ENCODE measurements around the gene METTL6.
"Not testable (repeated sequence)": the region's sequence is repeated elsewhere in the genome, so short reads cannot be mapped to it uniquely, and the experiment has no call there.

METTL6 gene, protein sequence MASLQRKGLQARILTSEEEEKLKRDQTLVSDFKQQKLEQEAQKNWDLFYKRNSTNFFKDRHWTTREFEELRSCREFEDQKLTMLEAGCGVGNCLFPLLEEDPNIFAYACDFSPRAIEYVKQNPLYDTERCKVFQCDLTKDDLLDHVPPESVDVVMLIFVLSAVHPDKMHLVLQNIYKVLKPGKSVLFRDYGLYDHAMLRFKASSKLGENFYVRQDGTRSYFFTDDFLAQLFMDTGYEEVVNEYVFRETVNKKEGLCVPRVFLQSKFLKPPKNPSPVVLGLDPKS

DNA sequence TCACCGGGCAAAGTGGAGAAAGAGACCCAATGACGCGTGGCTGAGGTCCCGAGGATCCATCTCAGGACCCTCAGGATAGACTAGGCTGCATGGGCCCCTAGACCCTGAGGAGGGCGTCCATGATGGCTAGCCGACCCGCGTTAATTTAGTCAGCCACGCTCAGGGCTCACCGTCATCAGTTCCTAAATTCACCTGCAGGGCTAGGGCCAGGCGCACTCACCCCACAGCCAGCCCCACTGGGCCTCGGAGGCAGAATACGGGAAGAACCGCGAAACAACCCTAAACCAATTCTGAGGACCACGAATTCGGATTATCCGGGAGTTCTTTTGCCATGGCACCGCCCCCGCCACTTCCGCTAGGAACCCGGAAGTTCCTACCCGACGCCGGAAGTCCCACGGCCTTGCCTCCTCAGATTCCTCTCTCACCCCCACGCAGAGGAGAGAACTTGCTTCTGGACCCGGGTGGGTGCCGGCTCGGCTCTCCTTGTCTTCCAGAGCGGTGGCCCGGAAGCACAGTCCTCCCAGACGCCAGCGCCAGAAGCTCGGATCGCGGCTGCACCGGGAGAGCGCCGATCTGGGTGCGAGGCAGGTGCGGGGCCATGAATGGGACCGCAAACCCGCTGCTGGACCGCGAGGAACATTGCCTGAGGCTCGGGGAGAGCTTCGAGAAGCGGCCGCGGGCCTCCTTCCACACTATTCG lies at the start of gene METTL6, which contains the start of gene EAF1:
METTL6 (minus strand) TSS at position 363 of the 699 bp plus-strand sequence. CDS start 1,033 bp downstream, outside the sequence.
EAF1 (plus strand) TSS at position 417 of the 699 bp plus-strand sequence; CDS start at position 599, 182 bp downstream.
- peak; percentile 84 for DNase-seq

DNA sequence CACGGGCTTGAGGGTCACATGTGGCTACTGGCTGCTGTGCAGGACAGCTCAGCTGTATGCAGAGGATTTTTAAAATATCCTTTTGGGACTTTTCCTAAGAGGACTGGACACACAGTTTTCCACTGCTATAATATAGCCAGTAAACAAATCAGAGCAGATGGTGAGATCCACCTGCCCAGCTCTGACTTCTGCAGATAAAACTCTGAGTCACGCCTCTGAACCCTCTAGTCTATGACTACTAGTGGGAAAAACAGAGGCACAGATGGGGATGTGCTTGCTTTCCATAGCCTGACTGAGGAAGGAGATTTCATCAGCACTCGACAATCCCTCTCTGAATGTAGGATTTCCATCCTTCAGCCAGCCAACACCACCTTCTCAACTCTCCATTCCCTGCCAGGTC lies 49.0 kb upstream of the METTL6 start:
- no peak for DNase-seq

DNA sequence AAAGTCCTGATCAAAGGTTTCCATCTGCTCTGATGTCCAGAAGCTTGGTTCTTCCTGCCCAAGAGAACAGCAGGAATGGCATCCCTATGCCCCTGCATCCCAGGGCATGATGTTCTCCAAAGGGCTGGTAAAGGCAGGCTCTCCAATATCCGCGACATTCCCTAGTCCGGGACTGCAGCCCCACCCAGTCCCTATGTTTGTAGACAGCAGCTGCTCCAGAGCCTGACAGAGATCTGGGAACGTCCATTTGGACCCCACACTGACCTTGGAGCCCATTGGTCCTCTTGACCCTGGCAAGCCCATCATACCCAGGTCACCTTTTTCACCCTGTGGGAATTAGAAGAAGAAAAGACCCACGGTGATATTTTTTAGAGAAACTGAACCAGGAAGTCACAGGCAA lies 47.8 kb upstream of the METTL6 start:
- no peak for DNase-seq

DNA sequence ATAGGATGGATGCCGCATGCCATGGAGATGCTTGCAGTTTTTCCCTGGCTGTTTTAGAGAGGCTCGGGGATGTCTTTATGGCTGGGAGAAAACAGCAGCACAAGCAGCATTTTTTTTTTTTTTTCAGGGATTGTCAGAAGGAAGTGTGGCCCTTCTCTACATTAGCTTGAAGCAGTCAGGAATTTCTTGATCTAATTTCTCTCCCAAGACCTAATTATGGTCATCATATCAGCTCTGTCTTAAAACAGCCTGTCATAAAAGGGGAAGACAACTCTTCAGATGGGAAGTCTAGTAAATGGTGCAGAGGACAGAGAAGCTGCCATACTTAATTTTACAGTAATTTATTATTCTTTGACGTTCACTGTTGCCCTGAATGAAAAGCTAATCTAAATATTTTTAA lies 44.5 kb upstream of the METTL6 start:
- DNase-seq = no peak

DNA sequence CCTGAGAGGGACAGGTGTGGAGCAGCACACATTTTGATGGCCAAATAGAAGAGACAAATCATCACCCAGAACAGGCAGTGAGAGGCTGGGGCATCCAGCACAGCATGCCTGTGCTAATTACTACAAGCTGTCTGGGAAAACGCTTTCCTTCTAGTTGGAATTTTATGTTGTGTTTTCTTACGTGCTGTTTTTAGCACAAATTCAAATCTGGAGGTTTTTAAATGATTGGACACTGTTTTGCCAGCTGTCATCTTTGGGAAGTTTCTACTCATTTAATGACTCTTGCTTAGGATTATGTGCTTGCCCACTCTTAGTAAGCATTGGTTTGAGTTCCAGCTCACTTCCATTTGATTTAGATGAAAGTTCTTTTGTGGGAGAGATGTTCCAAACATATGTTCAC lies 43.5 kb upstream of the METTL6 start:
- no peak for DNase-seq

DNA sequence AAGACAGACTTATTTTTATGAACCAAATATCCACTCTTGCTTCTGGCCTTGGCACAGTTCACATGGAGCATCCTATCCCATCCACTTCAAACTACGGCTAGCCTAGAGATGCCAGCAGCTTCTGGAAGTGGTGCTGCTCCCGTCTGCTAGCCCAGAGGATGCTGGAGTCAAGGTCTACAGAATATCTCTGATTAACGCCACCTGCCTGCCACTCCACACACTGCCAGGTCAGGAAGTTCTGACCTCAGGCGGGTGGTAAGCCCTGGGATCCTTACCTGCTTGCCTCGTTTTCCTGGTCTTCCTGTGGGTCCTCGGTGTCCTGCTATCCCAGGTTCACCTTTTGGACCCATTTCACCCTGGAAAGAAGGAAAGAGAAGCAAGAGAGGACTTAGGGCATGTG lies 42.9 kb upstream of the METTL6 start:
- no peak for DNase-seq

DNA sequence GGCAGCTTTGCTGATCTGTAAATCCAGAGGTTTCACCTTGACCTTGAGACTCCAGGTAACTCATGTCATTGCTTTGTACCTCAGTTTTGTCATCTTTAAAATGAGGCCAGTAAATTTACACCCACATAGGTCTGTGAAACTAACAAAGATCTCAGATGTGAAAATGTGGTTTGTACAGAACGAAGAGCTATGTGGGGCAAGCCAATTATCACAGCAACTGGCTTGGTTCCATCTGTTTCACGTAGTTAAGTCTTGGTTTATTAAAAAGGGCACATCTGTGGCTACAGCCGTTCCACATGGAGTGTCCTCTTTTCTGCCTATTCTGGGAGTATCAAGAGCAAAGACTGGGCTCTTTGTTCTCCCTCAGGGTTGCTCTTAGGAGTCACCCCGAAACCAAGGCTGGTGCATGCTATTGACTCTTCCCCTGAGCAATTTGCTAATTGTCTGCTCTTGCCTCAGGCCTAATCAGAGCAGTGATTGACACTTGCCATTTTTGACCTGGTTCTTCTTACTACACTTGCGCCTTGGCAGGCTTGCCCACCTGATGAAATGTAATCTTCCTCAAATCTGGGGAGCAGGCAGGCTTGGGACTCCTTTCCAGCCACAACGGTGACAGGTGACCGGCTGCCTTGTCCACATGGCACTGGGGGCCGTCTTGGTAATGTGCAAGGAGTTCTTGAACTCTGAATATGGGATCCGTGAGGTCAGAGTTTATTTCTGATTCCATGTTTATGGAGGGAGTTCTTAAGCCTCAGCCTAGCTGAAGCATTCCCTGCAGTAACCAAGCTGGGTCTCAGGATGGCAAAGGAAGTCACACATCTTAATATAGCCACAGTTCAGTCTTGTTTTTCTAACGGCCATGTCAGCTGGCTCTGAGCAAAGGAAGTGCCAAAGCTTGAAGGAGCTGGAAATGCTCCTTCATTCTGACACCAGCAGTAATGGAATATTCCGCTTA lies 40.2 kb upstream of the METTL6 start:
- peak; percentile 17 for DNase-seq

DNA sequence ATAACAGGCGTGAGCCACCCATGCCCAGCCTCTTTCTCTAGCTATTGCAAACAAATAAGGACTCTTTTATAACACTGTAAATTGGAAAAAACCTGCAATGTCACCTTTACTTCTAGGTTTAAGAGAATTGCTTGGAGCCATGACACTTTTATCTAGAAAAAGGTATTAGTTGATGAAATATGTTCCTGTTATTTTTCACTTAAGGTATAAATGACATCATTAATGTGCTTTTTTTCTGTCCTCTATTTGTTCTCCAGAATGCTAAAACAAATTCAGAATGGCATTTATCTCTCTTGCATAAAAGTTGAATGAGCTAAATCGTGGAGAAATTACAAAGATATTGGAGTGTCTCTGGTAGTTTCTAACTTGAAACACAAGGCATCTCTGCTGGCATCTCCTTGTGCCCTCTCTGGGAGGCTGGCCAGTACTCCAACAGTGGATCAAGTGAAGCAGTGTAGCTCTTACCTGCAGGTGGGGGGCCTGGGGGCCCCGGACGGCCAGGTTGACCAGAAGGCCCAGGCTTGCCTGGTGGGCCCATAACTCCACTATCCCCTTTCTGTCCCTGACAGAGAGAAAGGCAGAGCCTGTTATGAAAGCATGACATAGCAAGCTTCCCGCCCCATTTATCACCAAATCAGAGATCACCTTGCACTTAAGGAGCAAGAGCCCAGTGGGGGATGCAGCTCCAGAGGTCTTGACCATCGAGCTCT lies 38.7 kb upstream of the METTL6 start:
- no peak for DNase-seq

DNA sequence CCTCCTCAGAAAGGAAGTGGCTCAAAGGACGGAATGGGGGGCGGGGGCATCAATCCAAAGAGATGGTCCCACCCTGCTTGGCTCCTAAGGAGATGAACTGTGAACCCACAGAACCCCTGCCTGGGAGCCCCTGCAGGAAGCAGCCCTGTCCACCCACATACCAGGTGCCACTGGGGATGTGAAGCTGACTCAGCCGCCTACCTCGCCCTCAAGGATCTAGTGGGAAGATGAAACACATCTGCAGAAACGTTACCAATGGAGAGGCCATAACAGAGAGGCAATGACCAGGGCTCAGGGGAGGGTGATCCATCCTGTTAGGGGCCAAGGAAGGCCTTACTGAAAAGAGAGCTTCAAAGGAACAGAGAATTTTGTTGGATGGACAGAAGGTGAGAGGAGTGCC lies 35.1 kb upstream of the METTL6 start:
- no peak for DNase-seq

DNA sequence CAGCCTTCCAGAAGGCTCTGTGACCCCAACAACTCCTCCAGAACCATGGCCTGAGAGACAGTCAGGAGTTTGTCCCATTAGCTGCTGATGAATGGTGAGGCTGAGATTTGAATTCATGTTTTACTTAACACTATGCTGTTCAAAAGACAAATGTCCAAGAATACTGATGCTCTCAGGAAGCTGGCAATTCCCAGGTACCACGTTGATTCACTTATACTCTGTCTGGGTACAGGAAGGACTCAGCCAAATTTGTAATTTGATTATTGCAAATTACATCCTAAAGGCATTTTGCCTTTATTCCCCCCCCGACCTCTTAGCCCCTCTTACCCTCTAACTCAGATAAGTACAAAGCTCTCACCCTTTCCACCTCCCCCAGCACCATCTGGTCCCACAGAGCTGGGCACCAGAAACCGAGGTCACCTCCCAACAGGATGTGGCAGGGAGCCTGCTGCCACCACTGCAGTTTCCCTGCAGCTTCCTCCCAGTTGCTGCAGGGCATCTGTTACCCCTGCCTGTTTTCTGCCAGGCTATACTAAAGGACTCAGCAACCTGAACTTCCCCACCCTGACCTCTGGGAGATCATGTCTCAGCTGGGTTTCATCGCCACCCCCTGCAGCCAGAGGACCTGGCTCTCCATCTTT lies 33.7 kb upstream of the METTL6 start:
- DNase-seq = peak; percentile 77

DNA sequence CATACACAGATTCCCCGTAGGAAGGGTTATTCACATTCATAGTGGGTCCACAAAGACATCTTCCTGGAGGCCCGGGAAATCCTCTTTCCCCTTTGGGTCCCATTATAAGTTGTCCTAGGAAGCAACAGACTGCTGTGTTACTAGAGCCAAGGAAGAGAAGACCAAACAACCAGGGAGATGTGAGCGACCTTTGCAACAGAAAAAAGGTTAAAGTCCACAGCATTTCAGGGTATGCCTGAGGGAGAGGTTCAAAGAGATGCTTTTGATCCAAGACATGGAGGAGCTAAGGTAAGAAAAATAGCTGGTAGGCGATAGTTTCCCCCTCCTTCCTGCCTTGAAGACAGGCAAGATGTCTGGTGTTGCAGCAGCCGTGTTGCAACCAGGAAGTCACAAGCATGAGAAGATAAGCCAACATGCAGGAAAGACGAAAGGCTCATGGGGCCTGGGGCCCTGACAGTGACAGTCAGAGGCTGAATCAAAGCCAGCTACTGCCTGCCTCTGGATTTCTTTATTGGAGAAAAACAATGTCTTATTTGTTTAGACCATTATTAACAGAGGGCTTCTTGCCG lies 31.0 kb upstream of the METTL6 start:
- no peak for DNase-seq

DNA sequence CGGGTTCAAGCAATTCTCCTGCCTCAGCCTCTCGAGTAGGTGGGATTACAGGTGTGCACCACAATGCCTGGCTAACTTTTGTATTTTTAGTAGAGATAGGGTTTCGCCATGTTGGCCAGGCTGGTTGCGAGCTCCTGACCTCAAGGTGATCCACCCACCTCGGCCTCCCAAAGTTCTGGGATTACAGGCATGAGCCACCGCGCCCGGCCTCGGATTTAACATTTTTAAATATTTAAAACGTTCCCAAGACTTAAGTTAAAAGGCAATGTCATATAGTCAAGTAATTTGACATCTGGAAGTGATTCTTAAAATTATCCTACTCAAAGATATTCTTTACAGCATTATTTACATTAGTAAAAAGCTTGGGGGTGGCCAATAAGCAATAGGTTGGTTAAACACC lies 29.6 kb upstream of the METTL6 start:
- DNase-seq = not testable (repeated sequence)

DNA sequence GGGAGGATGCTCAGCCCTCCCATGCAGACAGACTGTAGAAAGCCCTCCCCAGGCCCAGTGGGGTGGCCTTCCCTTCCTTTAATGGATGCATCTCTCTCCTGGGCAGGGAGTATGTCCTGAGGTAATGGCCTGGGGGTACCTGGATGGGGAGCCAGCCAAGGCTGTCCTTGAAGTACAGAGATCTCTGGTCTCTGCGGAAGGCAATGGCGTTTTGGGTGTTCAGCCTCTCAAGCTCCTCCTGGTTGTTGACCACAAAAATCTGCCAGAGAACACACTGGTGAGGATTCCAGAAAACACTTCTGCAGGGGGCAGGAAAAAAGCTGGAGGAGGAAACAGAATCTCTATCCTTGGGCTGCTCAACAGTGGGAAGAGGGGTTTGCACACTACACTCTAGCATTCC lies 29.0 kb upstream of the METTL6 start:
- DNase-seq = no peak

DNA sequence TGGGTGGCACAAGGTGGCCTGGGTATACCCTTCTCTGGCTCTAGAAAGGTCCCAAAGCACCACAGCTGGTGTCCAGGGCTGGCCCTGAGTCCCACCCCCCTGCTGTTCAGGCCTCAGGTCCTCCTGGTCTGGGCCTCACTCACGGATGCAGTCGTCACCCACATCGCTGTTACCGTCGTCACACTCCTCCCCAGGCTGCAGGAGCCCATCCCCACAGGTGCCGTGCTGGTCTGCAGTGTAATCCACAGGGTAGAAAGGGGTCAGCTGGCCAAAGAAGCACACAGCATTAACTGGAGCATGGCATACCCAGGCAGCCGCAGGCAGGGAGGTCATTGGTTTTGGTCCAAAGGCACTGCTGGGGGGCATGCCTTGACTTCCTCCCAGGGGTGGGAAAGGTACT lies 28.4 kb upstream of the METTL6 start:
- no peak for DNase-seq

DNA sequence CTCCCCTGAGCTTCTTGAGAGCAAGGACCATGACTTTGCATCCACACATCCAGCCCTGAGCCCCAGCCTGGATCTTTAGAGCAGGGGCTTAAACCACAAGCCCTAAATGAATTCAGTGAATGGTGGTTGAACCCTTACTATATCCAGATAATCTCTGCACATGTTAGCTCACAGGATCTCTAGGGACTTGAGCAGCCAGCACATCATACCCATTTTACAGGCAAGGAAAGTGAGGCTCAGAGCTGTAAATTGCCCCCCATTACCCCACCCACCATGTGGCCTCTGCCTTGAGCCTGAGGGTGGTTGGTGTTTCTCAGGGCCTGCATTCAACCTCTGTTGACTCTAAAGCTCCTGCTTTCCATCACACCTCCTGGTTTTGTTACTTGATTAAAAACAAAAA lies 27.6 kb upstream of the METTL6 start:
- DNase-seq = no peak

DNA sequence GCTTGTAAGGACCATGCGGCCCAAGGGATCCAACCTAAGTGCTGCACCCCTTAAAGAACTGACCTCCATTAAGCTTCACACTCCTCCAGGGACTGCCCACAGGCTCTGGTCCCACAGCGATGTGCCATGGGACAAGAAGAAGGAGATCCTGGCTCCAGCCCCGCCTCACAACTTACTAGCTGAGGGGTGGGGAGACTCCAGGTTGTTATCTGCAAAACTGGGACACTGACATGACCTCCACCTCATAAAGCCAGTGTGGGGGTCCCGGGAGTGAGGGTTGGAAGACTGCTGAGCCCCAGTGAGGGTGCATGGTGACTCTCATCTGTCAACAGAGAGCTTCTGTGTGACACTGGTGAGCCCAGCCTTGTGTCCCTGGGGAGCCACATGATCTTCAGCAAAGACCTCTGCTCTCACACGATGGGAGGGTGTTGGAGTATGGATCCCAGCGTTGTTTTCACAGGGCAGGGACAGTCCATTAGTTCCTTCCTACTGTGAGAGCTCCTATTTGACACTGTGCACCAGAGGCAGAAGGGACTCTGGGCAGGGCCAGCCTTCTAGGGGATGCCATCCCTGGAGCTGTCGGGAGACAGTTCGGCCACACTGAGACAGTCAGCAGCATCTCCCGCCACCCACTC lies 26.8 kb upstream of the METTL6 start:
- no peak for DNase-seq

DNA sequence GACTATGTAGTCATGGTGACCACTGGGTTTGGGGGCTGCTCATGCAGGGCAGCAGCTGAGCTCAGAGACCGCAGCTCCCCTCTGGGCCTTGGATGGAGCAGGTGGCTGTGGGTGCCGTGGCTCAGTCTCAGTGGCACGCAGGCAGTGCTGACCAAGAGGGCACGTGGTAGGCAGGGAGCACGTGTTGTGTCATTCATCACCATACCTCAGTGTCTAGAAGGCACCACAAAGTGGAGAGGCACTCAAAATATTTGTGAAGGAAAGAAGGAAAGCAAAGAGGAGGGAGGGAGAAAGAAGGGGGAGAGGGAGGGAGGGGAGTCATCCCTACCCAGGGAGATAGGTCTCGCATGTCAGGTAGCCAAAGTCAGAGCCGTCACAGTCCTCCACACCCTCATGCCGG lies 26.2 kb upstream of the METTL6 start:
- no peak for DNase-seq

DNA sequence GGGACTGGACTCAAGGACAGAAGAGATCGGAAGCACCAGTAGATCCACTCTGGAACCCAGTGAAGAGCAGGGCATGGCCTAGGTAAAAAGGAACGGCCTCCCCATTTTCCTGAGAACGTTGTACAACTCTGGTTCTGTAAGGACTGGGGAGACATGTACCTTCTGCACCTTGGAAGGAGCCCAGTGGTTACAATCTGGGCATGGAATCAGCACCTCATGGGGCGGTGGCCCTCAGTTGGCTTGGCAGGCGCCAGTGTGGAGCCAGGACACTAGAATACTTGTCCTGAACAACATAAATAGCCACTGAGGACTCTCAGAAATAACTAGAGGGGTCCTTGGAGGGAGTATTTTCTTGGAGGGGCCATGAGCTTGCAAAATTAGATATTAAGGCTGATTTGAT lies 25.6 kb upstream of the METTL6 start:
- DNase-seq = no peak

DNA sequence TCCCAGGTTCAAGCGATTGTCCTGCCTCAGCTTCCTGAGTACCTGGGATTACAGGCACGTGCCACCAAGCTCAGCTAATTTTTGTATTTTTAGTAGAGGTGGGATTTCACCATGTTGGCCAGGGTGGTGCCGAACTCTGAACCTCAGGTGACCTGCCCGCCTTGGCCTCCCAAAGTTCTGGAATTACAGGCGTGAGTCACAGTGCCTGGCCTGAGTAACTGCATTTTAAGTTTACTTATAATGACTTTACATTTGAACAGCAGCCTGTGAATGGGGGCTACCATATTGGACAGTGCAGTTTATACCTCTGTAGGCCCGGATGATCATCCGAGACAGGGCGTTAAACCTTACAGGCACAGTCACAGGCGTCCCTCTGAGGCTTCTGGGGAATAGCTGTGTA lies 24.8 kb upstream of the METTL6 start:
- DNase-seq = no peak

DNA sequence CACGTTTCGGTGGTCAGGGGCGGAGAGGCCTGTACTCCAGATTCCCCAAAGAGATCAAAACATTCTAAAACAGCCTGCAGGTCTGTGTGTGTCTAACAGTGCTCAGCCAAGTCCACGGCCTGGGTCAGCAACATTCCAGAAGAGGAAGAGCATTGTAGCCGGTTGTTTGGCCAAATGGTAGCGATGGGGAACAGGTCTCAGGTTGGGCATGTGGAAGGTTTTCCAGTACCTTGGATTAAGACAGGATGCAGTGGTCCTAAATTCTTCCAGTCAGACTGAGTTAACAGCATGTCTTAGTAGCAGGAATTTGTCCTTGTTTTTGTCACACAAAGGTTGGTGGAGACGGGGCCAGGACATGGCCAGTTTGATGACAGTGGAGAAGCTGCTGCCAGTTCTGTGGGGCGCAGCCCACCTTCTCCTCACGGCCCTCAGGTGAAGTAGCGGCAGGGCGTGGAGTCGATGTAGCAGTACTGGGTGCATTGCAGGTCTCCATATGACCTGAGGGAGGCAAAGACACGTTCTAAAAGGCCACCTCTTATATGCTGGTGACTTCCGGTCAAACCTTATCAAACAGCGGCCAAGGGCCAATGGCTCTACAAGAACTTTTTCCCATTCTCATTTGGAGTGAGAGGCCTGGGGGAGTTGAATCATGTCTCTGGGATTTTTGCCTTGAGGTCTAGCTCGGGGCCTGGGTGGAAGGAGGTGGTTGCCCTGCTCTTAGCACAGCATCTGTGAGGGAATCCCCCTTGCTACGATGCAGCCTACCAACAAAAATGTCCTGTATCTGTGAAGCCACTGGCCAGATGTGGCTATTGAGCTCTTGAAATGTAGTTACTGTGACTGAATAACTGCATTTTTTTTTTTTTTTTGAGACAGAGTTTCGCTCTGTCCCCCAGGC lies 24.1 kb upstream of the METTL6 start:
- DNase-seq = no peak

Data from NCI-H69 (cell line).